Measurements from ENCODE around the gene GMDS. TPM values are rescaled to one million over a fixed set of nuclear protein-coding genes. Genes with fewer than 3 reads are reported as not detected.

The GMDS gene
- total and polyA plus RNA-seq, 2 experiments from 2014 or later, result 30.1 to 36.5 TPM

DNA sequence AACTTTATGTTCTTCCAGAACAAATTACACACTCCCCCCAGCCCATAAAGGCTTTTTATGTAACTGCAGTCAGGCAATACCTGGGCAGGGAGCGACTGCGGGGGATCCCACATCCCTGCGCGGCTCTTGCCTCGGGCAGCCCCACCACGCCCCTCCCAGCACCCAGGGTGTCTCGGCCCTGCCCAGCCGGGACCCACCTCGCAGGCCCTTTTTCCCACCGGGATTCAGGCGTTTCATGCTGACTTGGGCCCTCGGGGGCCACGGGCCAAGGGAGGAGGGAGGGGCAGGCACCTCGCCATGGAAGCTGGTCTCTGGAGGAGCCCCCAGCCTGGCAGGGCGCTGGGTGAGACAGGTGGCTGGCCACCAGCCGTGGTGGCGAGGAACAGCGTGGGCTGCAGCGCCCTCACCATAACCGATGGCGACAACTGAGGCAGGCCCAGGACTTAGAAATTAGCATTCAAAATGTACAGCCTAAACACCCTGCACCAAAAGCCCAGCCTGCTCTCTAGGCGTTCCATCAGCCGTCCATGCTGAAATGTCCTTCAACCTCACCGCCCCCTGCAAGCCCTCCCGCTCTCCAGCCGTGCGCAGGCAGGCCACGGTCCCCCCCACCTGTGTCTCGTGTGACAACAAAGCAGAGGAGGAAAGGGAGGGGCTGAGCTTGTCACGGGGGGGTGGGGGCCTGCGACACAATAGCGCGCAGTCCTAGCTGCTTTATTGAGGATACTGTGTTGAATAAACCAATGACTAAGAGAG is 650.8 kb downstream of the GMDS start:
- DNase-seq (ENCODE audit: low spot score) (no peak), ATAC-seq (no peak)
- H3K9me3 Mint-ChIP-seq, result no peaks in the 10 kb centered on the region
- Histone ChIP-seq H3K36me3 (ENCODE audit: insufficient read depth) (no peaks in the 10 kb centered on the region), H3K9me2 (ENCODE audit: insufficient read depth) (peaks cover 3% of the 10 kb centered on the region; the same call in 1 of the 2 replicates), H3F3A (replicated peaks; ENCODE audit: low read depth) (no peaks in the 10 kb centered on the region), H3K79me2 (replicated peaks; ENCODE audit: insufficient read depth) (no peaks in the 10 kb centered on the region), H3K4me3 (no peak overlapping the region), H3K27me3 (ENCODE audit: insufficient read depth) (no peaks in the 10 kb centered on the region), H4K20me1 (replicated peaks; ENCODE audit: insufficient read depth) (no peaks in the 10 kb centered on the region), H3K27ac (ENCODE audit: low read depth) (no peak overlapping the region), H3K4me1 (ENCODE audit: insufficient read depth) (peaks cover 5% of the 10 kb centered on the region; the same call in 1 of the 2 replicates), H3K4me2 (no peak overlapping the region), H2AFZ (peak overlapping the region; percentile 63; the same call in 1 of the 2 replicates)
- no peak for TF ChIP-seq CREB1 (CRISPR knock-in tag; IDR thresholded peaks at IDR 0.05; ENCODE audit: low read depth)
- no peak for TF ChIP-seq ETS1 (IDR thresholded peaks at IDR 0.05)
- TF ChIP-seq, protein P1, sequence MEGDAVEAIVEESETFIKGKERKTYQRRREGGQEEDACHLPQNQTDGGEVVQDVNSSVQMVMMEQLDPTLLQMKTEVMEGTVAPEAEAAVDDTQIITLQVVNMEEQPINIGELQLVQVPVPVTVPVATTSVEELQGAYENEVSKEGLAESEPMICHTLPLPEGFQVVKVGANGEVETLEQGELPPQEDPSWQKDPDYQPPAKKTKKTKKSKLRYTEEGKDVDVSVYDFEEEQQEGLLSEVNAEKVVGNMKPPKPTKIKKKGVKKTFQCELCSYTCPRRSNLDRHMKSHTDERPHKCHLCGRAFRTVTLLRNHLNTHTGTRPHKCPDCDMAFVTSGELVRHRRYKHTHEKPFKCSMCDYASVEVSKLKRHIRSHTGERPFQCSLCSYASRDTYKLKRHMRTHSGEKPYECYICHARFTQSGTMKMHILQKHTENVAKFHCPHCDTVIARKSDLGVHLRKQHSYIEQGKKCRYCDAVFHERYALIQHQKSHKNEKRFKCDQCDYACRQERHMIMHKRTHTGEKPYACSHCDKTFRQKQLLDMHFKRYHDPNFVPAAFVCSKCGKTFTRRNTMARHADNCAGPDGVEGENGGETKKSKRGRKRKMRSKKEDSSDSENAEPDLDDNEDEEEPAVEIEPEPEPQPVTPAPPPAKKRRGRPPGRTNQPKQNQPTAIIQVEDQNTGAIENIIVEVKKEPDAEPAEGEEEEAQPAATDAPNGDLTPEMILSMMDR (conservative IDR thresholded peaks at IDR 0.05; ENCODE audit: low read depth in 2 of 2), result no peak
- no peak for TF ChIP-seq REST (IDR thresholded peaks at IDR 0.05; ENCODE audit: unreplicated experiment)
- TF ChIP-seq STAT1 (IDR thresholded peaks at IDR 0.05; ENCODE audit: unreplicated experiment), result no peak
- no peak for TF ChIP-seq ZNF114 (CRISPR knock-in tag; IDR thresholded peaks at IDR 0.05)
- no peak for TF ChIP-seq EZH2 (IDR thresholded peaks at IDR 0.05; ENCODE audit: low read depth, unreplicated experiment)
- TF ChIP-seq ZNF331 (CRISPR knock-in tag; IDR thresholded peaks at IDR 0.05; ENCODE audit: low read depth), result no peak
- TF ChIP-seq ZNF462 (CRISPR knock-in tag; IDR thresholded peaks at IDR 0.05), result no peak
- TF ChIP-seq NANOG (IDR thresholded peaks at IDR 0.05; ENCODE audit: borderline replicate concordance), result no peak
- no peak for TF ChIP-seq JUNB (IDR thresholded peaks at IDR 0.05; ENCODE audit: unreplicated experiment)
- no peak for TF ChIP-seq EZH2phosphoT487 (IDR thresholded peaks at IDR 0.05; ENCODE audit: unreplicated experiment)
- no peak for TF ChIP-seq POLR2AphosphoS5 (IDR thresholded peaks at IDR 0.05; ENCODE audit: low read depth)
- H3K4me3 Mint-ChIP-seq, result no peak overlapping the region
- H3K27me3 Mint-ChIP-seq (ENCODE audit: insufficient read depth, low read depth, poor library complexity), result peaks cover 17% of the 10 kb centered on the region
- no peak overlapping the region for H3K27ac Mint-ChIP-seq
- peaks cover 24% of the 10 kb centered on the region for H3K4me1 Mint-ChIP-seq
- no peaks in the 10 kb centered on the region for H3K36me3 Mint-ChIP-seq (ENCODE audit: low read depth)
